ENCODE data around the gene ZNF224.

GRCh38 chr19:44111910-44112463 lies 17.8 kb downstream of the ZNF224 start:
- no peak for TF ChIP-seq CTCF (conservative IDR thresholded peaks at IDR 0.05)
- TF ChIP-seq EZH2 (IDR thresholded peaks at IDR 0.05; ENCODE audit: low read depth): no peak
